Activated T-cell treated with anti-CD3 and anti-CD28 coated beads, Interleukin-2, amount 50 U/mL, for 1 hour (primary cell): ENCODE data around the gene RAB38.

ENCODE experiments used
- DNase-seq: peaks from one replicate; pipeline ENCODE4 v3.0.0-alpha.2; 2020

Gene RAB38

DNA sequence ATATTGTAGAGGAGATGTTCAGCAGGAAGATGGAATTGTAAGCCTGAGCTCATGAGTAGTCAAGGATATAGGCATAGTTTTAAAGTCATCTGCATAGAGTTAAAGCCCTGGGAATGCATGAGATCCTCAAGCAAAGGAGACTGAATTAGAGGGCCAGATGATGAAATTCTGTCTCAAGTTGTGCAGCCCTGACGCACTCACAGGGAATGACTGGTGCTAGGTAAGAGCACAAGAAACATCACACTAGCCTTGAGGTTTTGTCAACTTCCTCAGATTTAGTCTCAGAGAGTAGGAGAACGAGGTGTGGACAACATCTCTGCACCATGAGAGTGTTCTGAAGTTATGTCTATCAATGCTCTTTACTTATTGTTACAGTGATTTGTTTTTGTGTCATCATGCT is 5.8 kb downstream of the RAB38 start:
- DNase-seq, result no peak

DNA sequence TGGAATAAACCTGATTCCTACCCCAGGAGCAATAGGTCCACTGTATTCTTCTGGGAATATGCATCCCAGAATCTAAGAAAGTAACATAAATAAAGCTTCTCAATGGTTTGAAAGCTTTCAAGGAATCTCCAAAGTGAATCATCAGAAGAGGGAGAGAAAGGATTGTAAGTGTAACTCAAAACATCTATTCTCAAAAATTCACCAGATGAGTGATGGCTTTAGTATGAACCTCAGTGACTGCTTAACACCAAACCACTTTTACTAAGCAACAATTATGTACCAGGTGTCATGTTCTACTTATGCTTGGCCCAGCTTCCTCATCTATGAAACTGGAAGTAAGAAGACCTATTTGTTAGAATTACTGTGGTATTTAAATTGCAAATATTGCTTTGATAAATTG is 7.4 kb downstream of the RAB38 start:
- no peak for DNase-seq

DNA sequence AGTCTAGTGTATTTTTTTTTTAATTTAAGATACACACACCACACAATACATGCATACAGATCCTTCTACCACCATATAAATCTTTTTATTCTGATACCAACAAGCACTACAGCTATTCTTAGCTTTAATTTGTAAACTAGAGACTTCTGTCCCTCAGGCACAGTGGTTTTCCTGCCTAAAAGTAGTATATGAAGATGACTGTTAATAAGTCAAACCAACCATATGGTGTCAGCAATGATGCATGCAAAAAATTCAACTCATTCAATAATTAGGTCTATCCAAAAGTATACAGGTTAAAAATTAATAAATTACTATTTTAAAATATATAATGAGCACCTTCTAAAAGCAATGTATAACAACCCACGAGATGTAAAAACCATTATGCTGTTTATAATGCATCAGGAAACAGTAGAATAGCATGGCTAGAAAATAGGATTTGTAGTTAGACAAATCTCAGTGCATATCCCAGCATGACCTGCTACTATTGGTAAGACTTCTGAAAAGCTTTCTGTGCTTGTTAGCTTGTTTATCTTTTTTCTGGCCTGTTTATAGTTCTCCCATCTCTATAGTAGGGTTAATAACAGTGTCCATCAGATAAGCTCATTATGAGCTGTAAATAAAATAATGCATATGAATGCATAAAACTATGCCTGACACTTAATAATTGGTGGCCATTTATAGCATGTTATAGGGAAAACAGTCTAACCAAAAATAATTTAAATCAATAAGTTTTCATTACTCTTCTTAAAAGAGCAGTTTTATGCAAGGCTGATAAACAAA is 10.2 kb downstream of the RAB38 start:
- DNase-seq, result no peak

DNA sequence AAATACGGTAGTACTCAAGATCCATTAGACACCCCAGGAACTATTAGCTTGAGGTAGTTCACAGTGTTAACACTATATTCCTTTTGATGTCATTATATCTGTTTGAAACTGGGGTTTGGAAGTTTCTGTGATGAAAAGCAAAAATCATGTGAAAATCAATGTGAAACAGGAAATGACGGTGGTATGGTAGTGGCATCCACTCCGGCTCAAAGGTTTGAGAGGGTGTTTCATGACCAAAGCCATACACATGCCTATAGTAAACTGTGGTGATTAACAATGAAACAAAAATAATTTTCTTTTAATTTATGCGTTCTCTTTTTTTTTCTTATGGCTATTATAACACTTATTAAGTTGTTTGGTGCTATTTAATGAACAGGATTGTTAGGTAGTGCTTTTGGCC is 10.9 kb downstream of the RAB38 start:
- no peak for DNase-seq

DNA sequence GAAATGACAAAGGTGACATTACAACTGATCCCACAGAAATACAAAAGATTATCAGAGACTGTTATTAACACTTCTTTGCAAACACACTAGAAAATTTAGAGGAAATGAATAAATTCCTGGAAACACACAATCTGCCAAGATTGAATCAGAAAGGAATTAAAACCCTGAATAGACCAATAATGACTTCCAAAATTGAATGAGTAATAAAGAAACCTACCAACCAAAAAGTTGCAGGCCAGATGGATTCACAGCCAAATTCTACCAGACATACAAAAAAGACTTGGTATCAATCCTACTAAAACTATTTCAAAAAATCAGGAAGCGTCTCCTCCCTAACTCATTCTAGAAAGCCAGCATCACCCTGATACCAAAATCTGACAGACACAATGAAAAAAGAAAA is 17.2 kb downstream of the RAB38 start:
- no peak for DNase-seq

DNA sequence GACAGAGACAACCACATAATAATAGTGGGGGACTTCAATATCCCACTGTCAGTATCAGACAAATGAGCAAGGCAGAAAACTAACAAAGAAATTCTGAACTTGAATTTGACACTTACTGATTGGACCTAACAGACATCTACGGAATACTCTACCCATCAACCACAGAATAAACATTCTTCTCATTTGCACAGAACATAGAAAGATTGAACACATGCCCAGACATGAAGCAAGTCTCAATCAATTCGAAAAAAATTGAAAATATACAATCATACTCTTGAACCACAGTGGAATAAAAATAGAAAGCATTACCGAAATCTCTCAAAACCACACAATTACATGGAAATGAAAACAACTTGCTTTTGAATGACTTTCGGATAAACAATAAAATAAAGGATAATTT is 17.9 kb downstream of the RAB38 start:
- DNase-seq, result no peak

DNA sequence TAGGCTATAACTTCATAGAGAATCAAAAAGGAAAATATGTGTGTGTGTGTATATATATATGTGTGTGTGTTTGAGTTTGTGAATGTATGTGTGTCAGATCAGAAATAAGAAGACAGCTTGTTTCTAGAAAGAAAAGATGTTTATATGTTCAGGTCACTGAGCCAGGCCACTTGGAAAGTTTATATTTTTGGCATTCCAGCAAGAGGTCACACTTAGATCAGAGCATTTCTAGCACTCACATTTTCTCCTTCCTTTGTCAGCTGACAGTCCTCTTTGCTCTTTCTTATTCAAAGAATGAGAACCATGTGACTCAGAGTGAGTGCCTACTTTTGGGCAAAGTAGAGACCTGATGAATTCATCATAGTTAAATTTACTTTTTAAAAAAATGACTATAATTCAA is 22.9 kb downstream of the RAB38 start:
- DNase-seq, result no peak

DNA sequence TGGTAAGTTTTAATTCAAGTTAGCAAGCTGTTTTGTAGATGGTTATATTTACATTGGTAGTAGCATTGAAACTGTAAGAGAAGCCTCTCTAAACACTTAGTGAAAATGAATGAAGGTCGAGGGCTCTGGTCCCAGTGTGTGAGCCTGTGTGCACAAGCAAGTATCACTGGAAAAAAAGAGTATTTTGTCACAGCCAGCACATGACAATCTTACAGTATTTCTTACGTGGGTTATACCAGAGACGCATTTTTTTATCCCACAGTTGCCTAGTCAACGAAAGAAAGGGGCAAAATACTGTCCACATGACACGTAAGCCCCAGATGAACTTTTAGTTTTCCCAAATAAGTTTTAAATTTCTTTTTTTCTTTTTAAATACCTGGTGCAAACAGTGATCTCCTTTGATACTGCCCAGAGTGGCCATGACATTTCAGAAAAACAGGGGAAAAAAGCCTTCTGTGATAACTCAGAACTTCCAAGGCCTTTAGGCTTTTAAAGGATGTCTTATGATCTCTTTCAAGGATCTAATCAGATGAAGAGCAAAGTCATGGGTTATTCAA is 23.5 kb downstream of the RAB38 start:
- DNase-seq, result no peak

DNA sequence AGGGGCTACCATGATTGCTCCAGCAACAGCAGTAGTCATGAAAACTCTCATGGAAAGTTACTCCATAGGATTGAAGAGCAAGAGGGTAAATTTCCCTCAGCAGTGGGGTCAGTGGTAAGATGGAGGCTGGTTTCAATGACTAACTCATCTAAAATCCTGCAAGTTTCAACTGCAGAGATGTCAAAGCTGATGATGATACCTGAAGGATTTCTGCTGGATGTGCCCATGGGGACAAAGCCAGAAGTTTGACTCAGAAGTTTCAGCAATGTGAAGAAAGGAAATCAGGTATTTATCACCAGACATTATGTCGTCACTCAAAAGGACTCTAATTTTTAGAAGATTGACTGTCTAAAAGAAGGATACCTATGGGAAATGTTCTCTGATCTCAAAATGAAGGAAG is 29.1 kb downstream of the RAB38 start:
- DNase-seq, result no peak

DNA sequence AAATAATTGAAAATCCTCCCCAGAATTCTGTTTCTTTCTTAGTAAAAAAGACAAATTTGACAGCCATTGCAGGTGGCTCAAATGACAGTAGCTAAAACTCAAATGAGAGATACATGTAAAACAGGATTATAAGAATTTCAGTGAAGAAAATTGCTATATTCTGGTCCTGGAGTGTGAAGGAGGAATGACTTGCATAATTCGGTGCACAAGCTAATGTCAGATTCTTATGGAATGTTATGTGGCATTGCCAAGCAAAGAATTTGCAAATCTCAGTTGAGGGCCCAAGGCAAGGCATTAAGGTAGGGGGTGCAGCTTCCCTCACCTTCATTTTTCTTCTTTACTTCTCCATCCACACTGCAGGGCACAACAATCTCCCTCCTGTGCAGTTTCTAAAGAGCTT is 35.4 kb downstream of the RAB38 start:
- DNase-seq, result no peak

DNA sequence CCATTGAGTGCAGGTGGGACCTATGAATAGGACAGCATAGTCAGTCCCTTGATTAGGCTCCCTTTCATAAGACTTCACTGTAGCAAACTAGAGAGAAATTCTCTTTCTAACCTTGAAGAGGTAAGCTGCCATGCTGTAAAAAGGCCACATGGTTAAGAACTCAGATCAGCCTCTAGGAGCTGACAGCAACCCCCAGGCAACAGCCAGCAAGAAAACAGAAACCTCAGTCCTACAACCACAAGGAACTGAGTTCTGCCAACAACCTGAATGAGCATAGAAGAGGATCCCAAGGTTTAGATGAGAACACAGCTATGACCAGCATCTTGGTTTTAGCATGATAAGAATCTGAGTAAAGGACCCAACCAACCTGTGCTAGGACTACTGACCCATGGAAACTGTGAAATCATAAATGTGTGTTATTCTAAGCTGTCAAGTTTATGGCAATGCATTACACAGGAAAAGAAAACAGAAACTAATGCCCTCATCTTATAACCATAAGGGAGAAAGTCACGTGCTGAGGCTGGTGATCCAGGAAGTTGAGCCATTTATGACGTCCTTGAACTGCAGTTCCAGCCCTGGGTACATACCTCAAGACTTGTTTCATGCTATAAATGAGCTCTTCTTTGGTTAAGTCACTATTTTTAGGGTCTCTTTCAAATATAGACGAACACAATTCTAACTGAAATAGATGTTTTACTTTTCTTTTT is 43.3 kb downstream of the RAB38 start:
- DNase-seq, result no peak

DNA sequence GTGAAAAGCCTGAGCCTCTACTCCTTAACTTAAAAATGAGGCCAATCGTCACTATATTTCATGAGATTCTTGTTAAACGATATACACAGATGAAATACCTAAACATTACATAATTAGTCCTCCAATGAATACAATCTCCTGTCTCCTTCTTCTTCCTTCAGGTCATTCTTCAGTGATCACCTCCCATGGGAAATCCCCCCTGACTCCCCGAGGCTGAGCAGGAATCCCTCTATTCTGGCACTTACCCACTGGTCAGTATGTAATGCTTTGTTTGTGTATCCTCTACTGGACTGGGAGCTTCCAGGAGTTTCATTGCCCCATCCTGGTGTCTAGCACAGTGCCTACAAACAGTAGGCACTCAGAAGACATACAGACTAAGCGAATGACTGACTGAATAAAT is 52.3 kb downstream of the RAB38 start:
- DNase-seq, result no peak

DNA sequence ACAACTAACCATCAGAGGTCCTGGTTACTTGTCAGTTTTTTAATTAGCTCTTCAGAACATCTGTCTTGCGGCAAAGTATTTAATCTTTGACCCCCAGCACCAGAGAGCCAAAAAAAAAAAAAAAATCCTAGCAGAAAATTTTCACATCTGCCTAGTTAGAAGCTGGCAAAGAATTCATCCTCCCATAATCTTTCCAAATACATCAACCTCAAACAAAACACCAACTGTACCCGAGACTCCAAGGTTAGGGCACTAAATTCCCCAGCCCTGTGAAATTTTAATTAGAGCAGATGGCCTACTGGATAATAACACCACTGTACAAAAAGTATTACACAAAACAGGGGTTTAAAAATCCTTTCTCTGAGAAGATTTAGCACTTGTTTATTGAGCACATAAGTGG is 55.7 kb downstream of the RAB38 start:
- no peak for DNase-seq

DNA sequence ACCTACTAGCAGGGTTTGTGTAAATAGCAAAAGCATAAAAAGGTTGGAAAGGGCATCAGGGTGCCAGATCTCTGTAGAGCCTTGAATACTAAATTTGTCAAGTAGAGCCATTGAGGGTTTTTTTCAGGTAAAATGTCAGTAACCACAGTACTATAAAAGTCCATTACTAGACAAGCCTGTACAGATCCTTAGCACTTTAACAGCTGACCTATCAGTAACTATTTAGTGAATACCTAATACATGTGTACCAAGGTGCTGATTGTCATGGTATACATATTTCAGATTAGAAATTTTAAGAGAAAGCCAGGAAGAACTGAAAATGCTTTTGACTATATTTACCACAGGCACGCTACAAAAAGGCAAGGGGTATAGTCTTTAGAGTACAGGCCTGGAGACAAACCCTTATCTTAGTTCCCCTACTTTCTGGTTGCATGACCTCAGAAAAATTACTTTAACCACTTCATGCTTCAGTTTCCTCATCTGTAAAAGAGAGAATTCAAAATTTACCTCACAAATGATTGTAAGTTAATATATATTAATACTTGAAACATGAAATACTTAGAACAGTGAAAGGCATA is 57.9 kb downstream of the RAB38 start:
- DNase-seq, result no peak

DNA sequence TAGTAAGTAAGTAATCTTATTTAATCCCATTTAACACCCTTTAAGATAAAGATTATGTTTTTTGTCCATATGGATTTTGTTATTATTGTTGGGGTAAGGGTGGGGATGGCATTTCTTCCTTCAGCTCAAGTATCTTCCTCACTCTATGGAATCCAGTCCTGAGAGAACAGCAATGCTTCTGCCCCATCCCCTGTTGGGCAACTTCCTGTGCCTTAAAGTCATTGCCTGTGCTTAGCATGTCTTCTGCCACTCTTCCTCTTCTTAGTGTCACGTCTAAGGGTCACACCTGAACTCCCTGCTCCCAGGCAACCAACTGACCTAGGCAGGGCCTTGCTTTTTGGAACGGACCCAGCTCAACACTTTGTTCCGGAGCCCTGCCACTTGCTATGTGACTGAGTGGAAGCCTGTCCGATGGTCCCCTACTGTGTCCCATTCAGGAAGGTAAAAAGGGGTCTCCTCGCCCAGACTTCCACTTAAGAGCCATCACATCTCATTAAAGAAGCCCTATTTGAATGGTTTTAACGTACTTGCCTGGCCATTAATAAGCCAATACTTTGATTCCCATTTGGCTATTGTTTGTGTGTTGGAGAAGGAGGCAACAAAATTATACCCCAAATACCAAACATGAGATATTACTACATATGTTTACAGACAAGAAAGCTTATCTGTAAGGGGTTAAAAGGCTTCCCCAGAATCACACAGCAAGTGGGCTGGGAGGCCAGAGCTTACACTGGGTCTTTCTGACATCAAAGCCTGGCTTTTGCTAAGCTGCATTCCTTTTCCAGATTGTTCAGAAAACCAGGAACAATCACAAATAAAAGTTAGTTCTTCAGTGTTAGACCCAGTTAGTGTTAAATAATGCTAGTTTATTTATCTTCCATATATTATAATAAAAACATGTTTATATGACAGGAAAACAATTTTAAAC is 59.2 kb downstream of the RAB38 start:
- DNase-seq, result no peak

DNA sequence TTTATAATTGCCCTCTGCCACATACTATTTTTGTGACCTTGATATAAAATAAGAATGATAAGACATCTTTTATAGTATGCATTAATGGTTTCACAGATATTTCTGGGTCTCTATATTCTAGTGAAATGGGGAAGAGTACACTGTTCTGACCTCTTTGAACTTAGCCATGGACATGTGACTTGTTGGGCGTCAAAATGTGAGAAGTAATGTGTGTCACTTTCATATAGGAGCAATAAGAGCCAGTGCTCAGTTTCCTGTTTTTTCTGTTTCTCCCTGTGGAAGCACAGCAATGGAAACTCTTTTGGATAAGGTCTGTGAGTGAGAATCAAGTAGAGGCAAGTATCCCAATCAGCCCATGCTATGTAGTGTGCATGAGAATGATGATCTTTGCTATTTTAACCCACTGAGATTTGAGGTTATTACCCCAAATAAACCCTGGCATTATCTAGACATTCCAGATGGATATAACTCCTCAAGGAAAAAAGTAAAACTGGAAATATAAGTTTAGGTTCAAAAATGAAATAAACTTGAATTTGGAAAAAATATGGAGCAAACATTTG is 60.7 kb downstream of the RAB38 start:
- DNase-seq, result no peak

DNA sequence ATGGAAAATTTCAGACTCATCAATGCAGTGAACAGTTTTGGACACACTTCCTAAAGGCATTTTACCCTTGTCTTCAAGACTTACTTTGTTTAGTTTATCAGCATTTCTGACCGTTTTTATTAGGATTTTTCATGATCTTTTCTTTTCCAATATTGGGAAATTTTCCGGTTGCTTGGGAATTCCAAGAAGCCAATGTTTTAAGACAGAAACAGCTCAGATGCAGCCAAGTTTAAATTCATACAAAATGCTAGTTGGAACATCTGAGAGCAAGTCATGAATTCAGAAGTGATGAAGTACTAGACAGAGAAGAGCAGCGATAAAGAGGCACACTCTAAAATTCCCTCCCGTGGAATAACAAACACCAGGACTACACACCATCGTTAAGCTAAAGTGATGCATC is 68.6 kb downstream of the RAB38 start:
- no peak for DNase-seq

DNA sequence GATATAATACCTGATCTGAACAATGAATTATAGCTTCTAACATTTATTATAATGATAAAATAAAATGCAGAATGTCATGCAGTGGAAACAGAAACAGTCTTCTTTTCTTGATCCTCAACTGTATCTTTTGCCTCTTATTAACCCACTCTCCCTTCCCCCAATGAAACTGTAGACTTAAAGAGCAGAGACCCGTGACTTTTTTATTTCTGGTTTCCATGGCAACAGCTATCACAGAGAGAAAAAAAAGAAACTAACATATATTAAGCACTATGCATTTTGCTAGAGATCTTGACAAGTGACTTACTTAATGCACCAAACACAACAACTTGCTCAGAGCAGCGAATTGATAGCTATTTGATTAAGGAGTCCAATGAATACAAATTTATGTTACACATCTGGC is 69.3 kb downstream of the RAB38 start:
- DNase-seq, result no peak

DNA sequence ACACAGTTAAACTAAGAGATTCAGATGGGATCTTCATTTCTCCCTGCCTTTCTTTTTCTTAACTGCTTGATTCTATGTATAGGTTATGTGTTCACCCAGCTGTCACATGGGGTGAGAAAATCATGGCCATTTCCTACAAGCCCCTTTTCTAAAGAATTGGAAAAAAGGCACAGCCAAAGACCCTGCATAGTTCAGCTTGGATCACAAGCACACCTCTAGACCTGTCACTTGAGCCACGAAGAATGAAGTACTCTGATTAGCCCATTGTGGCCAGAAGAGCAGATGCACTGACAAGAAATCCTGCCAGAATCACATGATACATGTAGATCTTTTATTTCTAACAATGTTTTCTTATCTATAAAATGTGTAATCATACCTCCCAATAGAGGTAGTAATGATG is 69.7 kb downstream of the RAB38 start:
- no peak for DNase-seq

DNA sequence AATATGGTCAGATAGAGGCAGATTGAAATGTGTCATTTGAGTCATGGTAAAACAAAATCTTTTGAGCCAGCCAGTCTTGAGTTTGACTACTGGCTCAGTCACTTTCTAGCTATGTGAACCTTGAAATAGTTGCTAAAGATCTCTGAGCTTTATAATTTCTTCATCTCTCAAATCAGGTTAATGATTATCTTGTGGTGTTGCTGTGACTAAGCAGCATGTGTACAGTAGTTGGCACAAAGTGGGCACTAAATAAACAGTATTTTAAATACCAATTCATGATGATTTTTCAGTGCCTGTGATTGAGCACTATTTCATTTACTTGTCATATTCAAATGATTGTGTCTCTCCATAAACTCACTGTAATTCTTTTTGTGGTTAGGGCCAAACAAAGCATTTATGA is 70.8 kb downstream of the RAB38 start:
- no peak for DNase-seq

DNA sequence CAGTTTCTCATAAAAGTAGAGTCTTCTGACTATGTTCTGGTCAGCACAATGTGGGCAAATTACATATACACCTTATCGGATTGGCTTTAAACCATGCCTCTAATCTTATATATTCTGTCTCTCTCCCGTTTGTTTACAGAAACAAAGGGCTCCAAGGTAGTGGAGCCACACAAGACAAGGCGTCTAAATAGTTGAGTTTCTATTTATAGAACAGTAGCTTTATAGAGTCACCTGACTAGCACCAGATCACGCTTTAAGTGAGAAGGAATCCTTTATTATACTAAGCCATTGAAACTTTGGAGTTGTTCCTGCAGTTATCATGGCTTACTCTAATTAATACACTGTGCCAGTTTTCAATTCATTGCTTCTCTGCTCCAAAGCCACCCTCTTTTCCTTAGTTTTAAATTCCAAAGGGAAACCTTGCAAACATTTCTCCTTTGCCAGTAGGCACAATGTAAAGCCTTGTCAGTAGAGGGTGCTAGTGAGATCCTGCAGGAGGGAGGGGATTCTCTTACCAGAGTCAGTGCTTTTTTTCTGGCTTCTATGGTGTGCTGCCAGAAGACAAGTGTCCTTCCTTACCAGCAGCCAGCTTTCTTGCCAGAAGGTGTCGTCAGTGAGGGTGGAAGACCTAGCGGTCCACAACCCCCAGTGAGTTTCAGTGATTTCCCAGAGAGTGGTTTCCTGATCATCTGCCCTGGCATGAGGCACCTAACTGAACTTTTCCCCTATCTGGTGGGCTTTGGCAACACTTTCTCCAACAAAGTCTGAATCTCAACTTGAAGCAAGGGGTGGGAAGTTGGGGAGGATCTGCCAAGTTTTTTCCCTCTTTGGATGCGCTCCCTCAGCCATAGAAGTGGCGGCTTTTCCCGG is 71.7 kb downstream of the RAB38 start:
- no peak for DNase-seq

DNA sequence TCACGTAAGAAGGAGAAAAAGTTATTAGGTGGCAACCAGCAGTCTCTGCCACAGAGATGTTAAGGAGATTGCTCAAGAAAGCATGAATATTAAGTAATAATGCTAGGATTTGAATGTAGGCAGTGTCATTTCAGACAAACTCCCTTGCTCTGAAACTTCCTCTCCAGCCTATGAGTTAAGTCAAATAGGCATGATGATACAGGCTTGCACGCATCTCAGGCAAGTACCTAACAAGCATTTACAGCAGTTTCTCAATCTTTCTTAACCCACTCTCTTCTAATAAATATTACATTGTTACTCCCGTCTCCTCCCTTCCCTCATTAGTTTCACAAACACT is 72.7 kb downstream of the RAB38 start:
- DNase-seq, result no peak
